NCI-H128 (cell line): Measurements from ENCODE around the gene RGS6.

Experiments used
- DNase-seq: peaks from one replicate; lab custom pipeline; 2025; ENCODE audit not compliant: unreplicated experiment; lab: John Stamatoyannopoulos, UW

Gene RGS6

DNA sequence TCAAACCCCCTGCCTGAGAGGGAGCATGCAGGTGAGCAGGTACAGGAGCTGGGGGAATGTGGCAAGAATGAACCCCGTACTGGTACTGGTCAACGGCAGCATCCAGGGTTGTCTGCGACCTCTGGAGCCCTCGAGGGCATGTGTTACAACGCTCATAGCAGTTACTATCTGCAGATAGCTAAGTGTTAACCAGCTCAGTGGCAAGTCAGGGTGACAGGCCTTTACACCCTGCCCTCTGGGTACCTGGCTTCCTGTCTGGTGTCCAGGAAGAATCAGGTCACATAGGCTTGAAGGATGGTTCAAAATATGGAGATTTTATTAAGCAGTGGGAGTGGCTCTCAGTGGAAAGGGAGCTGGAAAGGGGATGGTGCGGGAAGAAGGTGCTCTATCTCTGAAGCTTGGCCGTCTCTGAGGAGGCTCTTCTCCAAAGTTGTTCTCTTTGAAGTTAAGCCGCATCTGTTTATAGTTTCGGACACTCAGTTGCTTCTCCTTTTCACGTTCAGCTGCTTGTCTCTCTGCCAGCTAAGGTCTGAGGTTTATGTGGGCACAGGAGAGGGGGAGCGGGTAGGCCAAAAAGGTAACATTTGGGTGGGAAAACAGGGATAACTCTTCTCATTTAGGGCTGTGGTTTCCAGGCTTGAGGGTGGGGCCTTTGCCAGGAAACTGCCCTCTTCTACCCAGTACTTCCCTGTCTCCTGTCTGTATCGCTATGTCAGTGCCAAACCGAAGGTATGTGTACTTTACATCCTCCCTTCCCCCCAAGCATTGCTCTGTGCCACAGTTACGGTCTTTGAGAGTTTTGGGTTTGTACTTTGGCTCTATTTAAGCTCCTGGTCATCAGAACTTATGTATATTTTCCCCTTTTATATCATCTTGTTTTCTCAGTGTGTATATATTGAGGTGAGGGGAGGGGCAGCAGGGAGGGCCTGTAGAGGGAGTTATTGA lies 305.8 kb downstream of the RGS6 start:
- DNase-seq = no peak

DNA sequence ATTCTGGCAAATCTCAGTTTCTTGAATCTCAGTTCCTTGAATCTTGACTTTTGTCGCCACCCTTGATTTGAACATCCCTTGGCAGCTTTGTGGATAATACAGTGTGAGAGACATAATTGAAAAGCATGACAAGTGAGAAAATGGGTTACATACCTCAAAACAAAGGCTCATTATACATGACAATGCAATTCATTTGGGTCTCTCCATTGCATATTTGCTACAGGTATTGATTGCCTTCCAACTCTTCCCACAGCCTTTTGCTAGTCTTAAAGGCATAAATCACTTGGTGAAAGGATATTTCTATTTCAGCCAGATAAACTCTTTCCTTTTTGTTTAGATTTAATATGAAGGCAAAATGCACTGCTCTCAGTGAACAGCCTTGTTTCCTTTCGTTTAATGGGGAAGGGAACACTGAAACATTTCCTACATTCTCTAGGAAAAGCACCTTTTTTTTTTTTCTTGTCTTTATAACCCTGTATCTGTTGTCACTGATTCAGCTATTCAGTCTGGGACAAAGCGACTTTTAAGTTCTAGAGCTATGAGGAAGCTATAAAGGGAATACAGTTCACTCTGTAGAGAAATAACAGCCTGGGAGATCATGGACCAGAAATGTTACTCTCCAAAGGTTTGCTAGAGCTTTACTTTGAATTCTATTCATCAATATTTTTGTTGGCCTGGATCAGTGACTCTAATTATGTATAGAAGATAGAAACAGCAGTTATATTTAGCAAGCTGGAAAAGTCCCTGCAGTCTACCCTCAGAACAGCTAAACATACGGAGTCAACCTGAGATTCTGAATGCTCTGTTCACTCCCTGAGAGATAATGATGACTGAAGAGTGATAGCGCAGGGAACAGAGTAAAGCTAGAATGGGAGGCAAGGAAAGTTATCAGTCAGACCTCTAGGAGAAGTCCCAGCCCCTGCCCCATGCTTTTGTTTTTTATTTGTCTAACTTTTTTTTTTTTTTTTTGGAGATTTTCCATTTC lies 311.4 kb downstream of the RGS6 start:
- no peak for DNase-seq

DNA sequence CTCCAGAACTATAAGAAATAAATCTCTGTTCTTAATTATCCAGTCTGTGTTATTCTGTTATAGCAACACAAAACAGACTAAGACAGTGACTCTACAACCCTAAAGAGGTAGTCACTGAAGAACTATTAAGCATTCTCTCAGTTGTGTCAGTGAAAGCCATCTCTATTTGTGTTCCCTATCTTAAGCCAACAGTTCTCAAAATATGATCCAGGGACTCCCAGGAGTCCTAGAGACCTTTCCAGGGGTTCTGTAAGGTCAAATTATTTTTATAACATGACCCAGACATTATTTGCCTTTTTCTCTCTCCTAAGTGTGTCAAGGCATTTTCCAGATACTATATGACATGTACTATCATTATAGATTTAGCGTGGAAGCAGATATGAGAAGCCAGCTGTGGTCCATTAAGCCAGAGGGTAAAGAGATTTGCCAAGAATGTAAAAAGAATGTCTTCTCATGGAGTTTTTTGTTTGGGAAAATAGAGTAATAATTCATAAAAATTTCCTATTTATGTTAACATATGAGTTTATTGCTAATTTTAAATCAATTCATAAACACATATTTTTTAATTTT lies 315.8 kb downstream of the RGS6 start:
- no peak for DNase-seq

DNA sequence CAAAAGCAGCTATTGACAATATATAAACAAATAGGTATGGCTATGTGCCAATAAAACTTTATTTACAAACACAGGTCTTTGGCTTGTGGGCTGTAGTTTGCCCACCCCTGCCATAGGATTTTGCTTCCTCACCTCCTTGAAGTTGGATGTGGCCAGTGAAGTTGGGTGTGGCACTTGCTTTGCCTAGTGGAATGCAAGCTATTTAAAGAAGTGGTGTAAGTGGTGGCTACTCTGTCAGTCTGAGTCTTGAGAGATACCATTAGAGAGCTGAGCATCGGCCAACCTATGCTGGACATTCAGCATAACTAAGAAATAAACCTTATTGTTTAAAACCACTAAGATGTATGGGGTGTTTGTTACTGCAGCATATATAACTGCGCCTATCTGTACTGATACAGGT lies 321.3 kb downstream of the RGS6 start:
- DNase-seq = no peak

DNA sequence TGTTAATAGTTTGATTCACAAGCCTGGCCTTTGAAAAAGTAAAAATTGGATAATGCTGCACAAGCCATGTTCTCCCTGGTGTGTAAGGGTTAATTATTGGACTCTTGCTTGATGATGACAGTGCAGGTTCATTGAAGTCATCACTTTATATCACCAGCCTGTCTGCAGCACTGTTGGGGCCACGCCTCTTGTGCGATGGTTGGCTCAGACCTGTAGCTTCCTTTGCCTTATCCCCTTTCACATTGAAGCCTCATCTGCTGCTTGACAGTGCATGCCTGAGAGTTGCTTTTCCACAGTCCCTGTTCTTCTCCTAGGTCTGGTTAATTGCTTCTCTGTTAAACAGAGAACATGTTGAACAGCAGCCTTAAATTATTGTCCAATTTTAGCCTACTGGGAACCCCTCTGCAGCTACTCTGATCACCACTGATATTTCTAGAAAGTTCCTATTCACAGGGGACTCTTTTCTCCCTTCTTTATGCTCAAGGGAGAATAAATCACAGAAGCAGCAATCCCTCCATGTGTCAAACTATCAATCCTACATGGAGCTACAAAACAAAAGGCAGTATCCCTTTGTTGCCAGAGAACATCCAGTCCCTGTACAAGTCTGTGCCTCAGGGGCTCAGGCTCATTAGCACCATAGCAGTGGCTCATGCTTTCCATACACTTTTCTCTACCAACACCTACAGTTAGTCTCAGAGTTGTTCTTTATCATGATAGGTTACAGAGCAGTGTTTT lies 322.1 kb downstream of the RGS6 start:
- no peak for DNase-seq

DNA sequence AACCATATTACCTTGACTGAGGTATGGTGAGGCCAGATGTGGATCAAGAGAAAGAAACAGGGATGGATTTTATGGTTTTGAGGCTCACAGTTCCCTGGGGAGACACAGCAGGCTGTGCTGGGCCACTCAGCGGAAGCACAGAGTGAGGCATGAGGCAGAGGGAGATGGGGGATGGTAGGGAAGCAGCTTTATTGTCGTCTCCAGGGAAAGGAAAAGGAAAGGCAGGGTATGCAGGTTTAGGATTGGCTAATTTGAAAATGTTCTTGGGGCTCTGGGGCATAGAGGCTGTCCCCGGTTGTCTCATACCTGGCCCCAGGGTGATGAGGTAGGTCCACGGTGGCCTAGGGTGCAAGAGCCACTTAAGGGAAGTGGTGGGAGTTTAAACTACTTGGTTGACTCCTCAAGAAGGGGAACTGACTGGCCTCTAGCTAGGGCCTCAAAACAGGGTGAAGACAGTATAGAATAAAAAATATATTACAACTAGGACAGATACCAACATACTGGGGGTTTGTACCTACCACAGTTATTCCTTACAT lies 322.8 kb downstream of the RGS6 start:
- no peak for DNase-seq

DNA sequence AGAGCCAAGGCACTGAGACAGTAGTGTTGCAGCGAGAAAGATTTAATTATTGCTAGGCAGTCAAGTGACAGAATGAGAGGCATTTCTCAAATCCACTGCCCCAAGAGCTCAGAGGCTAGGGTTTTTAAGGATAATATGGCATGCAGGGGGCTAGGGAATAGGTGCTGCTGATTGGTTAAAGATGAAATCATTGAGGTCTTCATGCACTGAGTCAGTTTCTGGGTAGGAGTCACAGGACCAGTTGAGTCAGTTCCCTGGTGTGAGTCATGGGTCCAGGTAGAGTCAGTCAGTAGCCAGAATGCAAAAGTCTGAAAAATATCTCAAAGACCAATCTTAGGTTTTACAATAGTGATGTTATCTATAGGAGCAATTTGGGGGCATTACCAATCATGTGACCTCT lies 323.8 kb downstream of the RGS6 start:
- DNase-seq = no peak

DNA sequence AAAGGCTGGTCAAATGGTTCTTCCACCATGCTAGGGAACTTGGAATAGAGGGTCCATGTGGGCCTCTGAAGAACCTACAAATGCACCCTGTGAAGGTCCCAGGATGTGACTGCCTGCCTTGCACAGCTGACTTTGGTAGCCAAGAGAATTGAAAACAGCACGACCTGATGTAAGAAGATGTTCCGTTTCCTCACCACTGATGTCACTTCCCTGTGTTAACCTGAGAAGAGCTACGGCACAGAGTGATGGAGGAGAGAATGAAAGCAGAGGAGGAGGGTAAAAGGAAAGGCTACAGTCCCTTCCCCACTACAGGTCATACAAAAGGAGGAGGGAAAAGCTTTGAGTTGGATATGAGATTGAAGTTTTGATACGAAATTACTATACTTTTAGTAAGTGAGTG lies 328.8 kb downstream of the RGS6 start:
- no peak for DNase-seq

DNA sequence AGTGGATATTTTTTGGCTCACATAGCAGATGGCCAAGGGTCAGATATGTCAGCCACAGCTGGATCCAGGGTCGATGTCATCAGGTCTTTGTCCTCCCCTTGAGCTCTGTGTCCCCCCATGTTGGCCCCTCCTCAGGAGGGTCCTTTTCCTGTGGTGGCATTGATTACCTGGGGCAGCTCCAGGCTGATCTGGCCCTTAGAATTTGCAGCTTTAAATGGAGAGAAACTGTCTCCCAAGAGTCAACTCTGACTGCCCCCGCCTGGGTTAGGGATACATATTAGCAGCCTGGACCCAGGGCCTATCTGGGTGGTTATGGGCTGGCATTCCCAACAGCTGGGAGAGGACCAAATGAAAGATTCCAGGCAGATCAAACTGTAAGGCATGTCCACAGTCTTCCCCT lies 330.5 kb downstream of the RGS6 start:
- no peak for DNase-seq

DNA sequence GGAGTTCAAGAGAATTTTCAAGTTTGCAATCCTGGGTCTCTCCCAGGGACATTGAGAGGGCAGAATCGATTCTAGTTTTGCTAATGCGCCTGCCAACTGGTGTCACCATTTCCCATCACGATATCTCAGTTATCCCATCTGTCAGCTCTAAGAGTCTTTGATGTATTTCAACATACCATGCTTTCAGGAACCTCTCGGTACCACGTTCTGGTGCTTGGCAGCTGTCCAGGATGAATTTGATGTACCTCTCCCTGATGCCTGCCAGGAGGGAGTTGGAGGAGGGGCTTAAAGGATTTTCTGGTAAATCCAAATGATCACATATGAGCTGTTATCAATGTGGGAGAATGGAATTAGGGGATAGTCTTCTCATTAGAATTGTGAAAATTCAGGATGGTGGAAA lies 332.5 kb downstream of the RGS6 start:
- DNase-seq = no peak

DNA sequence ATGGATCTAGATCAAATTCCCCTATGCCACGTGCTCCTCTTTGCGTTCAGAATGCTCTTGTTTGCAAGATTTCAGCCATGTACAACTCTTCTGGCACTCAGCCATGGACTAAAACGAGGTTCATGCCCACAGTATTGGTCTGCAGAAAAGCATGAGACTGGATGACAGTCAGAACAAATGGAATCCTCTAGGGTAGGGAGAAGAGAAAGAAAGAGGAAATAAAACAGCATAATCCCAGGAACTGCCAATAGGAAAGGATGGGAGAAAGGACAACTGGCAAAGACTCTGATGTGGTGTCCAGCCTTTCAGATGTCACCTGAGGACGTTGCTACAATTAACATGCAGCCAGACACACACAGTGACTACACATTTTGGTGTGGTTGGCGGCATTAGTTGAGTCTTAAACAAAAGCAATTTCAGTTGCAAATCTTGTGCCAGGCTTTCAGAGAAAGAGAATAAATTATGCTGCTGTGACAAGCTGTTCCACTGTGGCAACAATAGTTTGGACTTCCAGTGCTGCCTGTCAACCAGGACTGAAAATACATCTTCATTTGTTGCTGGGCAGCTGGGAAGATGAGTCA lies 338.0 kb downstream of the RGS6 start:
- no peak for DNase-seq

DNA sequence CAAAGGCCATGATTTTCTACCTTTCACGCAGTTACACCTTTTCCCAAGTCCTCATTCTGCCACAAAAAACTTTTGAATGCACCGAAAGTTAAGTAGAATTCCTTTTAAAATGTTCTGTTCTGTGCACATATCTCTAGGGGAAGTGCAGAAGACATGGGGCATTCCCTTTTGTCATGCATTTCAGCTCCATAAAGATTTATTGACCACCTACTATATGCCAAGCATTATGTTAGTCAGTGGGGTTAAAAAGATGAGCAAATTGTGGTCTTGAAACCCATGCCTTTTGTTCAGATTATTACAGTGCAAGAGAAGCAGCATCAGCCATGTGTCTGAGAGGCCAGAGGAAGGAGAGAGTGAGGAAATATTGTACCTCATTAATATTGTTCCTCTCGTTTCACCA lies 338.5 kb downstream of the RGS6 start:
- no peak for DNase-seq

DNA sequence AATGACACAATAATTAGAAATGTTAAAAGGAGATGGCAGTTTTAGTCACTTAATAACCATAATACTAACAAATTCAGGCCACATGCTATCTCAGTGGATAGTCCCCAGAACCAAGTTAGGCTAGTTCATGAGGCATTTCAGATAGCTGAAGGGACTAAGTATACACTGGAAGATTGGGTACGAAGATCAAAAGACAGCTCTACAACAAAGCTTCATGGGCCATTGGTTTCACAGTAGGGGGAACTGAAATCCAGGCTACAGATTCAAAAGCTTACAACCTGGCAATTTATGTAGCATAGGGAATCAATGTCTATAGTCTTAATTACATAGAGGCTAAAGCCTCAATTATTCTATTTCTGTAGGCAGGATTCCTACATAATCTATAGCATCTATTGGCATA lies 343.0 kb downstream of the RGS6 start:
- DNase-seq = no peak

DNA sequence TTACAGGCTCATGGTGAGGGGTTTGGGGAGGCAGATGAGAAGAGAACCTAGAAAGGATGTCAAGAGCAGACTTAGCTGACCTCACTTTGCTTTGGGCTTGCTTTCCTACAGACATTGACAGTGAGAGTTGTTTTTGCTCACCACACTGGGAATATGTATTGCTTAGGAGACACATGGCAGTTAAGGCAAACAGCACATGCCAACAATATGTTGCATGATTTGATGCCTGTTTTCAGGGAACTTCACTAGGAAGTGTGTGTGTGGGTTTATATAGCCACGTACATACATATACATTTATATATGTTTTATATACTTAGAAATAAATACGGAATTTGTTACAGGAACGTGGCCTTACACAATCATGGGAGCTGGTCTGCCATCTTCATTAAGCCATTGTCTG lies 346.1 kb downstream of the RGS6 start:
- no peak for DNase-seq

DNA sequence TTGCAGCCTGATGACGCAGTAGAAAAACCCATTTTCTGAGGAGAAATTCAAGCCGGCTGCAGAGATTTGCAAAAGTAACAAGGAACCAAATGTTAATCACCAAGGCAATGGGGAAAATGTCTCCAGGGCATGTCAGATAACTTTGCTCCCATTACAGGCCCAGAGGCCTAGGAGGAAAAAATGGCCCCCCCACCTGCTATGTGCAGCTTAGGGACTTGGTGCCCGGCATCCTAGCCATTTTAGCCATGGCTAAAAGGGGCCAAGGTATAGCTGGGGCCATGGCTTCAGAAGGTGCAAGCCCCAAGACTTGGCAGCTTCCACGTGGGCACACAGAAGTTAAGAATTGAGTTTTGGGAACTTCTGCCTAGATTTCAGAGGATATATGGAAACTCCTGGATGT lies 351.9 kb downstream of the RGS6 start:
- DNase-seq = no peak

DNA sequence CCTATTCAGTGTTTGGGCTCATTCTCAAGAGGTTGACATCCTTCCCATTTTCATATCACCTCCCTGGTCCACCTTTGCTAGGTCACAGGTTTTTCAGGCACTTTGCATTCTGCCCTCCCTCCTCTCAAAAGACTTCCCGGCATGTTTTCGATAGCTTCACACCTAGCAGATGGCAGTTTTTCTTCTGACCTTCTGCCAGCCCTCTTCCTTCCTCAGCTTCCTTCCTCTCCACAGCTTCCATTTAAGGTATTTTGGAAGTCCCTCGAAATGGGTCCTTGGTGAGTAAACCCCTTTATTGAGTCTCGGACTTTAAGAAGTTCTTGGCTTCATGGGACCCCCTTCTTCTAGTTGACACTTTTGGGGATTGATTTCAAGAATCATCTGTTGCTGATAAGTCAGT lies 358.0 kb downstream of the RGS6 start:
- DNase-seq = no peak

DNA sequence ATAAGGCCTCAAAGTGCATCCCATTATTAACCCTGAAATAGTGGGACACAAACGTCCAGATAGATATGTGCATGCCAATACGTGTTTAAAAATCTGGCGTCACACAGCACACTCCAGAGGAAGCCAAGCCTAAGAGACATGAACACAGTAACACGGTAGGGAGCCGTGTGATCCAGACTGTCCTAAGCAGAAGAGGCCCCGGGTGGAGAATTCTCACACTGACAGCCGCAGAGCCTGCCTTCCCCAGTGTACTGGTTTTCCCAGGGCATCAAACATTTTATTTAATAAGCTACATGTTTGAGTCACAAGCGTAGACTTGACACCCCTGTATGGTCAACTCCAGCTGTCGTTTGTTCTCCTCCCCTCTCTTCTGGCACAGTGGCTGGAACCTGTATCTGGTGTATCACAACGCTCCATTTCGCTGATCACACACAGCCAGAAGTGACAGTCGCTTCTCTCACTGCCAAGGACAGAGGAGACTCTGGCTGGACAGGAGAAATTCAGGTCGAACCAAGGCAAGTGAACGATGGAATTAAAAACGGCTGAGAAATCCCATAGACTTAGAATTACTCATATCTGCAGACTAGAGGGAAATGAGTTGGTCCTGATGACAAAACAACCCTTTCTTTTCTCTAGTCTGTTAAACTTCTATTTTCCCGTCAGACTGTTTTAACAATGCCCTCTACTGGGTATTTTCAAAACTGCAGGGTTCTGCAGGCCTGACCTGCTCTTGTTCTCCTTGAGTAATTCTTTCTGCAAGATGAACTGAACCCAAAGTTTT lies 359.9 kb downstream of the RGS6 start:
- no peak for DNase-seq

DNA sequence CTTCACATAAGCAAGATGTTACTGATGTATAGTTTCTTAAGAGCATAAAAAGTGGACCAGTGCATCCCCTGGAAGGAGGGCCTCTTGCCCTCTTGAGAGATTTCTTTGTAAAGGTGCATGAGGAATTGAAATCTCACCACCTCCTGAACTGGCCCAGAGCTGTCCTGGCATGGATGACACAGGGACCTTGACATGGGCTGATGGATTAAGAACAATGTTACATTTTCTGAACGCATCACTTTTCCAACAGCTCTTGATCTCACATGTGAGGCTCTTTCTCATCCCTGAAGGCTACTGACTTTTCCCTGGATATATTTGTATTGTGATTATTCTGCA lies 360.4 kb downstream of the RGS6 start:
- DNase-seq = no peak

DNA sequence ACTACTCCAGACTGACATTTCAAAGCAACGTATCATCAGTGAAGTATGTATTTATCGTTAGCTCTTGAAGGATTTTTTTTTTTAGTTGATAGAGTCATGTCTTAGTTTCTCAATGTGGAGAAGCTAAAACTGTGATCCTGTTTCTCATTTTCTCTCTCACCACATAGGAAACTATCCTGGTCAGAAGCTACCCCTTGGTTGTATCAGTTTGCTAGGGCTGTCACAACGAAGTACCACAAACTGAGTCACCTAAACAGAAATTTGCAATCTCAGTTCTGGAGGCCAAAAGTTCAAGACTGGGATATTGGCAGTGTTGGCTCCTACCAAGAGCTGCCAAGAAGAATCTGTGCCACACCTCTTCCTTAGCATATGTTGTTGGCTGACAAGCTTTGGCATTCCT lies 369.1 kb downstream of the RGS6 start:
- DNase-seq = no peak

DNA sequence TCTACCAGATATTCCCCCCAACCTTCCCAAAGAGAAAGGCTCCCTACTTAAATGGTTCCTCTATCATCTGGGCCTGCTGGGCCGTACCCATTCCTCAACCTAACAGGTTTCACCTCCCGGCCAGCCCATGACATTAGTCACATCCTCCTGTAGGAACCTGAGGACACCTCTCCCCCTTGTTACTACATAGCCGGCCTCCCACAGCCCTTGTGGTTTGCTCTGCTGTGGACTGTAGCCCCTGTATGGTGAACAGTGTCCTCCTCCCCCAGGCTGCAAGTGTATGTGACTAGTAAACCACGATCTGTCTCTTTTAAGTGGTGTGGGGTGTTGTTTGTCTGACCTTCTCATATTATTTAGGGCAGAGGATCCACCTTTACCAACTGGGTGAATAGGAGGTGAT lies 371.7 kb downstream of the RGS6 start:
- no peak for DNase-seq
